Osteocyte (in vitro differentiated cells): Measurements from ENCODE around the gene AIM2. TPM values are rescaled to one million over a fixed set of nuclear protein-coding genes. Genes with fewer than 3 reads are reported as not detected.
"Not testable (repeated sequence)": the region's sequence is repeated elsewhere in the genome, so short reads cannot be mapped to it uniquely, and the experiment has no call there.

Source experiments
- DNase-seq: peaks from one replicate; pipeline ENCODE4 v3.0.0; 2021; ENCODE audit warnings: mixed read lengths; ENCODE audit not compliant: unreplicated experiment; ENCODE audit errors: extremely low spot score
- H3K27ac Mint-ChIP-seq: one replicate; pipeline ENCODE4 v1.8.0; 2021; ENCODE audit warnings: mild to moderate bottlenecking, mixed read lengths; ENCODE audit not compliant: unreplicated experiment
- H3K27me3 Mint-ChIP-seq: one replicate; pipeline ENCODE4 v1.8.0; 2021; ENCODE audit warnings: mixed read lengths; ENCODE audit not compliant: unreplicated experiment
- H3K36me3 Mint-ChIP-seq: one replicate; pipeline ENCODE4 v1.8.0; 2021; ENCODE audit warnings: mixed read lengths; ENCODE audit not compliant: unreplicated experiment
- H3K4me1 Mint-ChIP-seq: one replicate; pipeline ENCODE4 v1.8.0; 2021; ENCODE audit warnings: mixed read lengths; ENCODE audit not compliant: unreplicated experiment
- H3K4me3 Mint-ChIP-seq: one replicate; pipeline ENCODE4 v1.8.0; 2021; ENCODE audit warnings: mild to moderate bottlenecking, moderate library complexity, mixed read lengths; ENCODE audit not compliant: unreplicated experiment
- H3K9me3 Mint-ChIP-seq: one replicate; pipeline ENCODE4 v1.8.0; 2021; ENCODE audit warnings: mixed read lengths; ENCODE audit not compliant: unreplicated experiment
- CTCF ChIP-seq: fragments of 200-600 bp; sonication (generic); IDR thresholded peaks from 2 replicates; pipeline ENCODE4 v1.5.0; 2021; ENCODE audit warnings: antibody characterized with exemption, mild to moderate bottlenecking, moderate library complexity
- total RNA-seq: library from RNA; stranded (reverse); gene quantifications from 2 replicates; pipeline ENCODE4 v1.2.1, GENCODE V29; 2021

AIM2 gene
- total RNA-seq, 1 donor from 2014 or later: not detected

- Mint-ChIP-seq H3K27ac (no peak overlapping the region), H3K9me3 (no peaks in the 10 kb centered on the region), H3K27me3 (peaks cover 5% of the 10 kb centered on the region), H3K4me3 (no peak overlapping the region), H3K4me1 (no peaks in the 10 kb centered on the region), H3K36me3 (no peaks in the 10 kb centered on the region)
- TF ChIP-seq CTCF: no peak
- no peak for DNase-seq
These were observed 37.2 kb upstream of the AIM2 start for GRCh38 chr1:159113596-159114433.

GRCh38 chr1:159103021-159103420, 26.5 kb upstream of the AIM2 start:
- not testable (repeated sequence) for H3K36me3 Mint-ChIP-seq, H3K4me1 Mint-ChIP-seq, DNase-seq, H3K4me3 Mint-ChIP-seq, H3K27me3 Mint-ChIP-seq, H3K9me3 Mint-ChIP-seq, H3K27ac Mint-ChIP-seq

- H3K36me3 Mint-ChIP-seq: no peaks in the 10 kb centered on the region
- no peaks in the 10 kb centered on the region for H3K9me3 Mint-ChIP-seq
- no peak overlapping the region for H3K4me3 Mint-ChIP-seq
- DNase-seq: no peak
- no peaks in the 10 kb centered on the region for H3K4me1 Mint-ChIP-seq
- TF ChIP-seq CTCF: no peak
- peaks cover 9% of the 10 kb centered on the region for H3K27me3 Mint-ChIP-seq
- H3K27ac Mint-ChIP-seq: no peak overlapping the region
These were observed 24.0 kb upstream of the AIM2 start for GRCh38 chr1:159100589-159100988.

GRCh38 chr1:159098596-159098995, 22.0 kb upstream of the AIM2 start:
- TF ChIP-seq CTCF: no peak
- H3K27me3 Mint-ChIP-seq: peaks cover 12% of the 10 kb centered on the region
- H3K27ac Mint-ChIP-seq: no peak overlapping the region
- H3K9me3 Mint-ChIP-seq: no peaks in the 10 kb centered on the region
- DNase-seq: no peak
- H3K4me3 Mint-ChIP-seq: no peak overlapping the region
- no peaks in the 10 kb centered on the region for H3K36me3 Mint-ChIP-seq
- H3K4me1 Mint-ChIP-seq: no peaks in the 10 kb centered on the region

GRCh38 chr1:159092036-159092760, 15.6 kb upstream of the AIM2 start:
- H3K4me3 Mint-ChIP-seq: no peak overlapping the region
- H3K27ac Mint-ChIP-seq: no peak overlapping the region
- no peaks in the 10 kb centered on the region for H3K9me3 Mint-ChIP-seq
- H3K27me3 Mint-ChIP-seq: peaks cover 5% of the 10 kb centered on the region
- H3K36me3 Mint-ChIP-seq: no peaks in the 10 kb centered on the region
- H3K4me1 Mint-ChIP-seq: peaks cover 5% of the 10 kb centered on the region
- DNase-seq: no peak
- no peak for TF ChIP-seq CTCF
